Measurements from ENCODE around the gene PSMA6.

DNA sequence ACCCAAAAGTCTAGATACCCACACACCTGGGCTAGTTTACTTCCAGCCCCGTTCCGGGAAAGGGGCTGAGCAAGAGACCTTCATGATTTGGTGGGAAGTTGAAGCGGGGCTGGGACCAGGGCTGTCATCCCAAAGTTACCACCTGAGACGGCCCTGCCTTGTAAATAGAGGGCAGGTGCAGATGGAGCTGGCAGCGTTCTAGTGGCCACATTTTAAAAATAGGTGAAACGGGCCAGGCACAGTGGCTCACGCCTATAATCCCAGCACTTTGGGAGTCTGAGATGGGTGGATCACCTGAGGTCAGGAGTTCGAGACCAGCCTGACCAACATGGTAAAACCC lies 68.9 kb downstream of the PSMA6 start:
- no peak for TF ChIP-seq GABPA (IDR thresholded peaks at IDR 0.05; ENCODE audit: low read depth)
- TF ChIP-seq POLR2AphosphoS5 (IDR thresholded peaks at IDR 0.05; ENCODE audit: low read depth): no peak
- TF ChIP-seq, protein P1, sequence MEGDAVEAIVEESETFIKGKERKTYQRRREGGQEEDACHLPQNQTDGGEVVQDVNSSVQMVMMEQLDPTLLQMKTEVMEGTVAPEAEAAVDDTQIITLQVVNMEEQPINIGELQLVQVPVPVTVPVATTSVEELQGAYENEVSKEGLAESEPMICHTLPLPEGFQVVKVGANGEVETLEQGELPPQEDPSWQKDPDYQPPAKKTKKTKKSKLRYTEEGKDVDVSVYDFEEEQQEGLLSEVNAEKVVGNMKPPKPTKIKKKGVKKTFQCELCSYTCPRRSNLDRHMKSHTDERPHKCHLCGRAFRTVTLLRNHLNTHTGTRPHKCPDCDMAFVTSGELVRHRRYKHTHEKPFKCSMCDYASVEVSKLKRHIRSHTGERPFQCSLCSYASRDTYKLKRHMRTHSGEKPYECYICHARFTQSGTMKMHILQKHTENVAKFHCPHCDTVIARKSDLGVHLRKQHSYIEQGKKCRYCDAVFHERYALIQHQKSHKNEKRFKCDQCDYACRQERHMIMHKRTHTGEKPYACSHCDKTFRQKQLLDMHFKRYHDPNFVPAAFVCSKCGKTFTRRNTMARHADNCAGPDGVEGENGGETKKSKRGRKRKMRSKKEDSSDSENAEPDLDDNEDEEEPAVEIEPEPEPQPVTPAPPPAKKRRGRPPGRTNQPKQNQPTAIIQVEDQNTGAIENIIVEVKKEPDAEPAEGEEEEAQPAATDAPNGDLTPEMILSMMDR (IDR thresholded peaks at IDR 0.05; ENCODE audit: insufficient read depth, low read length): no peak
- TF ChIP-seq, protein P2, sequence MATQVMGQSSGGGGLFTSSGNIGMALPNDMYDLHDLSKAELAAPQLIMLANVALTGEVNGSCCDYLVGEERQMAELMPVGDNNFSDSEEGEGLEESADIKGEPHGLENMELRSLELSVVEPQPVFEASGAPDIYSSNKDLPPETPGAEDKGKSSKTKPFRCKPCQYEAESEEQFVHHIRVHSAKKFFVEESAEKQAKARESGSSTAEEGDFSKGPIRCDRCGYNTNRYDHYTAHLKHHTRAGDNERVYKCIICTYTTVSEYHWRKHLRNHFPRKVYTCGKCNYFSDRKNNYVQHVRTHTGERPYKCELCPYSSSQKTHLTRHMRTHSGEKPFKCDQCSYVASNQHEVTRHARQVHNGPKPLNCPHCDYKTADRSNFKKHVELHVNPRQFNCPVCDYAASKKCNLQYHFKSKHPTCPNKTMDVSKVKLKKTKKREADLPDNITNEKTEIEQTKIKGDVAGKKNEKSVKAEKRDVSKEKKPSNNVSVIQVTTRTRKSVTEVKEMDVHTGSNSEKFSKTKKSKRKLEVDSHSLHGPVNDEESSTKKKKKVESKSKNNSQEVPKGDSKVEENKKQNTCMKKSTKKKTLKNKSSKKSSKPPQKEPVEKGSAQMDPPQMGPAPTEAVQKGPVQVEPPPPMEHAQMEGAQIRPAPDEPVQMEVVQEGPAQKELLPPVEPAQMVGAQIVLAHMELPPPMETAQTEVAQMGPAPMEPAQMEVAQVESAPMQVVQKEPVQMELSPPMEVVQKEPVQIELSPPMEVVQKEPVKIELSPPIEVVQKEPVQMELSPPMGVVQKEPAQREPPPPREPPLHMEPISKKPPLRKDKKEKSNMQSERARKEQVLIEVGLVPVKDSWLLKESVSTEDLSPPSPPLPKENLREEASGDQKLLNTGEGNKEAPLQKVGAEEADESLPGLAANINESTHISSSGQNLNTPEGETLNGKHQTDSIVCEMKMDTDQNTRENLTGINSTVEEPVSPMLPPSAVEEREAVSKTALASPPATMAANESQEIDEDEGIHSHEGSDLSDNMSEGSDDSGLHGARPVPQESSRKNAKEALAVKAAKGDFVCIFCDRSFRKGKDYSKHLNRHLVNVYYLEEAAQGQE (IDR thresholded peaks at IDR 0.05; ENCODE audit: insufficient replicate concordance, low read depth): no peak
- no peak for TF ChIP-seq SPI1 (IDR thresholded peaks at IDR 0.05; ENCODE audit: borderline replicate concordance, low read depth)
